ENCODE measurements around the gene CFAP46.
"Not testable (repeated sequence)": the region's sequence is repeated elsewhere in the genome, so short reads cannot be mapped to it uniquely, and the experiment has no call there.

CFAP46 gene

DNA sequence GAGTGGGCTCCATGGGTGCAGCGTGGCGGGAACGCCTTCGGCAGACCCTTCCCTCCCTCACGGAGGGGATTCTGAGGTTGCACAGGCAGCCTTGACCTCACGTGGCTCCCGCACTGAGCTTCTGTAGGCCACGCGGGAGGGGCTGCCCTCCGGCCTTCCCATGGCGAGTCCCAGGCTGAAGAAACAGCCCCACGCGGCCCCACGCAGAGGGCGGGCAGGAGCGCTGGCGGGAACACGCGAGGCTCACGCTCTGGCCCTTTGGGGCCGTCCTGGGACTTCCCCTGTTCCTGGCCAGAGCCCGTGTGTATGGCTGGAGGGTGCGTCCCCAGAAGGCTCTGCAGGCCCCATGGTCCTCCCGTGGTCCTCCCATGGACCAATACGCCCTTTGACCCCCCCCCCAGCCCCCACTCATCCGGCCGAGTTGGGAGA, 134.7 kb downstream of the CFAP46 start:
- DNase-seq (ENCODE audit: low read depth, low spot score): no peak

DNA sequence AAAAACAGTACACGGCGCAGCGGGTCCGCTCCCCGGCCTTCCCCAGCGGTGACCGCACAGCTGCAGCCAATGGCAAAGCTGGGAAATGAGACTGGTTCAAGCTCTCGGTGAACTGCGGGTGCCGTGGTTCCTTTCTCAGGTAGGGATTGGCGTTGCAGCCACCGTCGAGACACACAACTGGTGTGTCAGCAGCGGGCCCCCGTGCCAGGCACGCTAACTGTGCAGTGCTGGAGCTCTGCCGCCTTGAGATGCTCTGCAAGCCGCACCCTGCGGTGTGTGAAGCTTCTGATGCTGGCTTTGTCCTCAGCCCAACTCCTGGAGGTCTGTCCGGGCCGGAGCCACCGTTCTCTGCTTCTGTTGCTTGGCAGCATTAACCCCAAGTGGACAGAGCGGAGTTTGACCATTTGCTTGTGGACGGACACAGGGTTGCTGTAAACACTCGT, 135.8 kb downstream of the CFAP46 start:
- no peak for DNase-seq (ENCODE audit: low read depth, low spot score)

DNA sequence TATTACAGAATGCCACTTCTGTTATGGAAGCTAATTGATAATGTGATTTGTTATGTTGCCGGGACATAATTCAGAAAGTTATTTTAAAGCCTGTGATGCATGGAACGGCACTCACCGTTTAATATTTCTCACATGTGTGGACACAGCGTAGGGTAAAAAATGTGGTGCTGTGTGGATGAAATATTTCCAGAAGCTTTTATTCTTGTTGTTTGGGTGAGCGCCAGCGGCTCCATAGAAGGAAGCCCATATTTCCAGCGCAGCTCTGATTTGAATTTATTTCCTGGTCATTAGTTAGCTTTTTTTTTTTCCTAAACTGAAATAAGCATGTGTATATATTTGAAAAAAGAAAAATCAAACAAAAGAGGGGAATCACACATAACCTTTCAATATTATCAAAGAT, 136.3 kb downstream of the CFAP46 start:
- no peak for DNase-seq (ENCODE audit: low read depth, low spot score)

DNA sequence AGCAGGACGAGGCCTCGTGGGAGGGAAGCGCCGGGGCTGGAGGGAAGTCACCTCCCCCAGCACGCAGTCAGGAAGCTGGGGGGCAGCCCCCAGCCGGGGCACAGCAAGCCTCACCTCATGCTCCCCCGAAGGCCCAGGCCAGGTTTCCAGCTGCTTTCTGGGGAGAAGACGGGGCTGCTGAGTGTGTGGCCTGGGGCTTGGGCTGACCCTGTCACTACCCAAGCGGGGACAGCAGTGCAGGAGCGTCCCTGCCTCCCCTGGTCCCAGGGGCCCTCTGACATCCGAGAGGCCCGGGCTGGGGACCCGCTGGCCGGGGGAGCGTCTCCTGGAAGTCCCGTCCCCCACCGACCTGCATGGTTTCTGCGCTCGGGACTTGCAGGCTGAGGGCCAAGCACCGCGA, 136.8 kb downstream of the CFAP46 start:
- DNase-seq (ENCODE audit: low read depth, low spot score): no peak

DNA sequence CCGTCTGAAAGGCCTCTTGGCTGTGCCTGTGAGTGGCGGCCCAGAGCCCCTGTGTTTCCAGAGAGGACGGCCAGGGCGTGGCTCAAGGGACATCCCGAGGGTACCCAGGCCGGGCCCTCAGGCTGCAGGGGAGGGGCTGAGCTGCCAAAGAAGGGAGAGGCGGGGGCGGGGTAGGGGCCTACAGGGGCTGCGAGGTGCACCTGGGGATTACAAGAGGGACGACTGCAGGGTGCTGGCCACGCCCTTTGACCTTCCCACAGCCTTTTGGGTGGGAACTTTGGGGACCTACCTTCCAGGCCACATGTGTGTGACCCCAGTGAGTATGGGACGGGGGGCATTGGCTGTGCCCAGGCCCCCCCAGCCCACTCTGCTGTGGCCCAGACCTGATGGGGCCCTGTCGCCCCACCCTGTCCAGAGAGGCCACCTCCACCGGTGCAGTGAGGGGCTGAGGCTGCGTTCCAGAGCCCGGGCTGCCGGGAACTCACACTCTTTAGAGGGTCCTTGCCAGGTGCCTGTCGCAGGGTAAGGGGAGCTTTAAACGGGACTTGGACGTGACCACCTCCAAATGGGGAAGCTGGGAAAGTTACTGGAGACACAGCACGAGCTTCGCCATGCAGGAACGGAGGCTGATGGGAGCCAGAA, 137.5 kb downstream of the CFAP46 start:
- DNase-seq (ENCODE audit: low read depth, low spot score): no peak

DNA sequence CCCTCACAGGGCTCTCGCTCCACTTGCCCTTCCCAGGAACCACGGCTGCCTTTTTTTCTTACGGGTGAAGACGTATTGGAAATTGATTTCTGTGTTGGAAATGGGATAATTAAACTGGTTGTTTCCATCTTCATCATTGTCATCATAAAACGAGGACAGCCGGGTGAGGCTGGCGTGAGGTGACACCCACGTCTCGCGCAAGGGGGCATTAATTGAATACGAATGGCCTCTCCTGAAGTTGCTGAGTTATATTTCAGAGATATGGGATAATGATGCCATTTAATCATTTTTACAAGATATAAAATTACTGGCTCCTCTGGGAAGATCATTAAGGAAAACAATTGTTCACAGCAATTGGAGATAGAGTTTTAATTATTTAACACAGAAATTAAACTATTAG, 138.1 kb downstream of the CFAP46 start:
- DNase-seq (ENCODE audit: low read depth, low spot score): no peak

DNA sequence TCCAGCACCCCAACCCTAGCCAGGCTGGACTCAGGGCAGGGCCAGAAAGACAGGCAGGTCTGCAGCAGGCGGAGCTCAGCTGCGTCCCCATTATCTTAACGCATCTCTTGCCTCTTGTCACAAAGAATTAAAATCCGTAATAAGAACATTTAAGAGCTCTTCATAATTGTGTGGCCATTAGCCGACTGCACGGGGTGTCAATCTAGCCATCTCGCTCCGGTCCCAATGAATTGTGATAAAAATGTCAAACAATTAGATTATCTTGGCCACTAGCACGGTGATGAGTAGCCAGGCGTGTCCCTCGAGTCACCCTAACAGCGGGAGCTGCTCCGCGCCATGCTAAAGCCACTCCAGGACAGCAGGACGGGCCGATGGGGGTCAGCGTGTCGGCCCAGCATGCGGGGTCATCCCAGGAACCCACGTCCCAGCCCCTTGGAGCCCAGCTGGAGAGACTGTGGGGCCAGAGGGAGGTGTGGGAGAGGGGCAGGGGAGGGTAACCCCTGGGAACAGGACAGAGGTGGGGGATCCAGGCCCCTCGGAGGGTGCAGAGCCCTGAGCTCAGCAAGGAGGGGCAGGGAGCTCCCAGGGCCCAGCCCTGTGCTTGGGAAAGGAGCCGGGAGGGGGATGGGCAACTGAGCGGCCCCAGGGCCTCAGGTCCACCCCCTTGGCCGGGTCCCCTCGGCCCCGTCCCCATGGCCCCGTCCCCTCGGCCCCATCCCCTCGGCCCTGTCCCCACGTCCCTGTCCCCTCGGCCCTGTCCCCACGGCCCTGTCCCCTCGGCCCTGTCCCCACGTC, 138.8 kb downstream of the CFAP46 start:
- no peak for DNase-seq (ENCODE audit: low read depth, low spot score)

DNA sequence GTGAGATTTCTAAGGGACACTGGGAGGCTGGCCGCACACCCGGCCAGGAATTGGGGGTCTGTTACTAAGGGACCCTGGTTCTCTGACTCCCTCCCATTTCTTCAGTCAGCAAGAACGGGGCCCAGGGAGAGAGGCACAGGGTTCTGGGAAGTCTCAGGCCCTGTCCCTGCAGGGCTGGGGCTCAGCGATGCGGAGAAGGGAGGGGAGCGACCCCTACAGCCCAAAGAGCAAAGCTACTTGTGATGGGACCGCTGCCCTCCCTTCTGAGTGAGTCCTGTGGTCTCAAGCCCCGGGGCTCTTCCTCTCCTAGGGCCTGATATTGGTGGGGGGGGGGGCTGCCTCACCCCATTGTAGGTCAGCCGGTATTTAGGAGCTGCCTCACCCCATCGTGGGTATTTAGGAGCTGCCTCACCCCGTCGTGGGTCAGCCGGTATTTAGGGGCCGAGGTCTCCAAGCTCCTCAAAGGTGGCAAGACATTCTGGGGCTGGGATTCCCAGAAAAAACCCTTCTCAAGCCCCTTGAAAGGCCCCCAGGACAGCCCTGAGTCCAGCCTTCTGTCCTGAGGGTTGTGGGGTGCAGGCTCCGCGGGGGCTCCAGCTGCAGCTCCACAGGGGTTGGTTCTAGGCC, 139.6 kb downstream of the CFAP46 start:
- no peak for DNase-seq (ENCODE audit: low read depth, low spot score)

DNA sequence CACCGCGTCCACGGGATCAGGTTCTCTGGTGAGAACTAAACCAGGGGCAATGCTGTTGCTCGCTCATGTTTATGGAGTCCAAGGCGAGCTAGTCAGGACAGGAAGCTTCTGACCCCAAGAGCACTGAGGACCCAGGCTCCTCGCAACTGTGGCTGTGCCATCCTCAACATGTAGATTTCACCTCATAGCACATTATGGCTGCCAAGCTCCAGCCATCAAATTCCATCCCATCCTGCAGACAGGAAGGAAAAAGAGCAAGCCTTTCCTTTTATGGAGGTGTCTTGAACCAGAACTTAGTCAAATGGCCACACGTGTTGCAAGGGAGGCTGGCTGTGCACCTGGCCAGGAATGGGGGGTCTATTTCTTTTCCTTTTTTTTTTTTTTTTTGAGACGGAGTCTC, 140.3 kb downstream of the CFAP46 start:
- DNase-seq (ENCODE audit: low read depth, low spot score): no peak

DNA sequence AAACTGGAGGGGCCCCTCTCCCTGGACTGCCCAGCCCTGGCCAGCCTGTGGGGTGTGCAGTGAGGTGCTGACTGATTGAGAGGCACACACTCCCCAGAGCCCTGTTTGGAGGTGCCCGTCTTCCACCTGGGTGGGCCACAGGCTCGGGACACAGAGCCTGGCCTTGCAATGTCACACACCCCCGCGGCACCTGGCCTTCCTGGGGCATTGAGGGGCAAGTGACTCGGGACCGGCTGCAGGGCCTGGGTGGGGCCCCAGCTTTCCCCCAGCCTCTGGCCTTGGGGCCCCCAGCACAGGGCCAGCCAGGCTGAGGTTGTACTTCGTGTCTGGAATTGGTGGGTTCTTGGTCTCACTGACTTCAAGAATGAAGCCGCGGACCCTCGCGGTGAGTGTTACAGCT, 142.5 kb downstream of the CFAP46 start:
- DNase-seq (ENCODE audit: low read depth, low spot score): no peak

DNA sequence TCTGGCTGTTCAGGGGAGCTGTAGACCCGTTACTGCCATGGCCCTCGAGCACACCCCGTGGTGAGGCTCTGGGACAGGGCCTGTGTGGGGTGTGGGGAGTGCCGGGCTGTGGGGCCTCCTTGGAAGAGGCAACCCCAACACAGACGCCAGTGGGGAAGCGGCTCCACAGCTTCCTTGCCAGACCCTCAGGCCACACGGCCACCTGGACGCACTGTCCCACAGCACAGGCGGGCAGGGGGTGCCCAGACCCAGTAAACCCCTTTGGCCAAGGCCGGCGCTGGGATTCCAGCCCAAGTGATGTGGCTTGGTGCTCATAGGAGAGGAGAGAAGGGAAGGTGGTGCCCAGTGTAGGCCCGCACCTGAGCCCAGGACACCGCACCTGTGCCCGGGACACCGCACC, 143.5 kb downstream of the CFAP46 start:
- DNase-seq (ENCODE audit: low read depth, low spot score): no peak

DNA sequence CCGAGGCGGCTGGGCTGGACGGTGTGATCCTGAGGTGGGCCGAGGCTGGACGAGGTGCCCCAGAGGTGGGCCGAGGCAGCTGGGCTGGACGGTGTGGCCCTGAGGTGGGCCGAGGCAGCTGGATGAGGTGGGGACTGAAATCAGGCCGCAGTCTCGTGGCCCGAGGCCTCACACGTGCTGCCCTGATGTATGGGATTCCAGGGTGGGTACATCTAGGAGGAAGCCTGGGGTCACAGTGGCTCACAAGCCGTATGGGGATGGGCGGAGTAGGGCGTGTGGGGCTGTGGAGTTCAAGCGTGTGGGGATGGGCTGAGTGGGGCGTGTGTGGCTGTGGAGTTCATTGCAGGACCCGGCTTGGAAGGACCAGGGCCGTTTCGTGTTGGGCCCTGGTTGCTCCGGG, 144.0 kb downstream of the CFAP46 start:
- DNase-seq (ENCODE audit: low read depth, low spot score): no peak

DNA sequence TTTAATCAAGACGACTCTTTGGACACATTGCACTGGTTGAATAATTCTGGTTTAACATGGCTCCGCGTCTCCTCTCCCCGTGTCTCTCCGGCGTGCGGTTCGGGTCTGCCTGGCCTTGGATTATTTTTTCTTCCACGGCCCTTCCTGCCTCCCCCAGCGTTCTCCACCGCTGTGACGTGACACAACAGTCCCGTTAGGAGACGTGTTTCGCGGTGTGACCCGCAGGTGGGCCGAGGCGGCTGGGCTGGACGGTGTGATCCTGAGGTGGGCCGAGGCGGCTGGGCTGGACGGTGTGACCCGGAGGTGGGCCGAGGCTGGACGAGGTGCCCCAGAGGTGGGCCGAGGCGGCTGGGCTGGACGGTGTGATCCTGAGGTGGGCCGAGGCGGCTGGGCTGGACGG, 144.4 kb downstream of the CFAP46 start:
- not testable (repeated sequence) for DNase-seq (ENCODE audit: low read depth, low spot score)

DNA sequence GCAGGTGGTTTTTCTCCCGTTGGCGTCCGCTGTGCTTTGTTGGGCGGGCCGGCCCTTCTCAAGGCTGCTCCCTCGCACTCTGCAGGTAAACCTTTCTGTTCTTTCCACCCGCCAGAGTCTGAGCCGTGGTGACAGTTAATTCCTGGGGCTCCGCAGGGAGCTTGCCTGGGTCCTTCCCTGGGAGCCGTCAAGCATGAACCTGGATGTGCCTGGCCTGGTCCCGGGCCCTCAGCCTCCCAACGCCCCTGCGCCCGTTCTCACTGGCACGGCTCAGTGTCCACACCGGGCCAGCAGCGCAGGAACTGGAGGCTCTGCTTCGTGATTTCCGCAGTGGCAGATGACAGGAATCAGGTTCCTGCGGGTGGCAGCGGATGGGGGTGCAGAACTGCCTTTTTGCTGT, 145.5 kb downstream of the CFAP46 start:
- DNase-seq (ENCODE audit: low read depth, low spot score): no peak

DNA sequence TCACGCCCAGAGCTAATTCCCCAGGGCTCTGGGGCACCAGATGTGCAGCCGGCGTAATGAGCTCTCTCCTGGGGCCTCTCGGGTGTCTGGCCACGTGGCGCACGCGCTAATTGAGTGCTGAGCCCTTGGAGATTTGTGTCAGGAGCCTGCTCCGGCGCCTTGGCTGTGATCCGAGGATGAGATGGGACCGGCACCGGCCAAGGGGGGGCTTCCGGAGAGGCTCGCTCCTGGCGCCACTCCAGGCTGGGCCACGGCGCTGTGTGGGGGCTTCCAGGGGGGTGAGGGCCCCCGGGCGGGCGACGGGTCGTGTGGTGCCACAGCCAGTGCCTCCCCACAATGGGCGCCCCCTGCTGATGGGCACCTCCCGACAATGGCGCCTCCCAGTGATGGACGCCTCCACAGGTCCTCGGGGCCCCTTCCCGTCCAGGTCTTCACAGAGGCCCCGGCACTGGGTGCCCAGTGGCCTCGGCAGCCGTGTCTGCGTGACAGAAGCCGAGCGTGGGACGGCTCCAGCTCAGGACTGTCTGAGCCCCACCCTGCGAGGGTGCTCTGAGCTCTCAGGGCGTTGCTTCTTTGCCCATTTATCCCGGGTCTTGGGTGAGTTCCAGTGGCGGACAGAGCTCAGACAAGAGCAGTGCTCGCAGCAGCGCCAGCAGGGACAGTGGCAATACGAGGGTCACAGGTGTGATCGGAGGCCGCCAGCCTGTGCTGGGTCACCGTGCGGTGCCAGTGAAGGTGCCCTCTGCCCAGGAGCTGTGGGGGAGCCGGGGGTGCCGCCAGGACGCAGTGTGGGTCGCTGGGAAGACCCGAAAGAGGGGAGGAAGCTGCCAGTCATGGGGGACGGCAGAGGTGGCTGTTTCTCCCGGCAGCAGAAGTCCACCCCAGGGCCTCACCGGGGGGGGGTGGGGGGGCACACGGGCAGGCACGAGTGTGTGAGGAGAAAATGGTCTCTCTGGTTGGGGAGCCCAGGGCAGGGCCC, 148.2 kb downstream of the CFAP46 start:
- DNase-seq (ENCODE audit: low read depth, low spot score): no peak

DNA sequence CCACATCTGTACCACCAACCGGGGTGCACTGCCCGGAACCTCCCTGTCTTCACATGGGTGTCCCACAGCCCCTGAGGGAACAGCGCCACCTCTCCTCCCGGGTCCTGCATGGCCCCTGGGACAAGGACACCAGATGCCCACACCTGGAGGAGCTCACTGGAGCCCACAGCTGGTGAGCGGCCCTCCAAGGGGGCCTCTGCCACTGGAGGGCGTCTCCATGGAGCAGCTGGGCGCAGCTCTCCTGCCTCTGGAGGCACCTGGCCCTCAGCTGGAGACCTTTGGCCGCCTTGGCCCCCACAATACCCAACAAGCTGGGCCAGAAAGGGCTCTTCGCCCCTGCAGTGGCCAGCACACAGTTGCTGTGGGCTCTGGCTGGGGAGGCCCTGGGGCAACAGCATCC, 149.2 kb downstream of the CFAP46 start:
- DNase-seq (ENCODE audit: low read depth, low spot score): no peak

DNA sequence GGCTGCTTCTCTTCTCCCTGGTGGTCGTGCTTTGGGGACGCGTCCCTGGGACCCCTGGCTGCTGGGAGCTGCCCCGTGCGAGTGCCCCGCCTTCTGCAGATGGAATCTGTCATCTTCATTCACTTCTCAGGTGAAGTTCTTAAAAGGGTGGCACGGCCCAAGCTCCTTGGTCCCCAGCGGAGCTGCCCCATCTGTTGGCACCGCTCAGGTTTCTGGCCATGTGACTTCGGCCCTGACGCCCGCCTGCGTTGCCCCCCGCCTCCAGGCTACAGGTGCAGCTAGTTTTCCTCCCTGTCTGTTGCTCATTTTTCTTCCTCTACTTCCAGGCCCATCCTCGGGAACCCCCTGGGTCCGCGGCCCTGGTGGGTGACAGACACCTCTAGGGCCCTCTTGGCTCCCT, 149.6 kb downstream of the CFAP46 start:
- DNase-seq (ENCODE audit: low read depth, low spot score): no peak

DNA sequence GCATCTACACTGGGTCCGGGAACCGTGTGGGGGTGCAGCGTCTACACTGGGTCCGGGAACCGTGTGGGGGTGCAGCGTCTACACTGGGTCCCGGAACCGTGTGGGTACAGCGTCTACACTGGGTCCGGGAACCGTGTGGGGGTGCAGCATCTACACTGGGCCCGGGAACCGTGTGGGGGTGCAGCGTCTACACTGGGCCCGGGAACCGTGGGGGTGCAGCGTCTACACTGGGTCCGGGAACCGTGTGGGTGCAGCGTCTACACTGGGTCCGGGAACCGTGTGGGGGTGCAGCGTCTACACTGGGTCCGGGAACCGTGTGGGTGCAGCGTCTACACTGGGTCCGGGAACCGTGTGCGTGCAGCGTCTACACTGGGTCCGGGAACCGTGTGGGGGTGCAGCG, 150.3 kb downstream of the CFAP46 start:
- DNase-seq (ENCODE audit: low read depth, low spot score): not testable (repeated sequence)

DNA sequence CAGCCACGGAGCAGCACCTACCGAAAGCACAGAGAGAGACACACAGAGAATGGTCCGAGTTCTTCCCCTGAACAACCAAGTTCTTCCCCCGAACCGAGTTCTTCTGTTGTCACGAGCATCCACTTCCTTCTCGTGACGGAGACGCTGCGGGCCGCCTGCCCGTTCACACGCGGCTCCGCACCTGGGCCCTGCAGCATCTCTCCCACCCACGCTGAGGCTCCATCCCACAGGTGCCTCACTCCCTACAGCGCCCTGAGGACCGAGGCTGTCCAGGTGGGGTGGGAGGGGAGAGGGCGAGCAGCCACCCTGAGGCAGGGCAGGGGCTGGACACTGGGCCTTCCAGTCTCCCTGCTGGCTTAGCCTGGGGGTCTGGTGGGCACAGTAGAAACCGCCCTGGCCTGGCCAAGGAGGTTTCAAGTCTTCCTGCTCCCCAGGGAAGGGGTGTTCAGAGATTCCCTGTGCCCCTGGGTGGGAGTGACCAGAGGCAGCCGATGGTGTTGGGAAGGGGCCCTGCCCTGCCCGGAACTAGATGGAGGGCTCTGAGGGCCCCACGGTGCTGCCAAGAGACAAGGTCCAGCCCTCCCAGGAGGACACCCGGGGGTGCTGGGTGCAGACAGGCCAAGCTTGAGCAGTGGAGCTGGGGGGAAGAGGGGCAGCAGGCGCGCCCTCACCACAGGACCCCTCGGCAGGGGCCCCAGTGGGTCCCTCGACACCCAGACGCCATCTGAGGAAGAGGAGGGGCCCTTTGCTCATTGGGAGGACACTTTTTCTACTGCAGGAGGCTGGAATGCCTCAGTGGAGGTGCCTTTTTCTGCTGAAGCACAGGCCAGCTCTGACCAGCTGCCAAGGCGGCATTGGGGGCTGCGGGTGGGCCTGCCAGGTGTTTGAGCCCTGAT, 151.2 kb downstream of the CFAP46 start:
- DNase-seq (ENCODE audit: low read depth, low spot score): no peak

DNA sequence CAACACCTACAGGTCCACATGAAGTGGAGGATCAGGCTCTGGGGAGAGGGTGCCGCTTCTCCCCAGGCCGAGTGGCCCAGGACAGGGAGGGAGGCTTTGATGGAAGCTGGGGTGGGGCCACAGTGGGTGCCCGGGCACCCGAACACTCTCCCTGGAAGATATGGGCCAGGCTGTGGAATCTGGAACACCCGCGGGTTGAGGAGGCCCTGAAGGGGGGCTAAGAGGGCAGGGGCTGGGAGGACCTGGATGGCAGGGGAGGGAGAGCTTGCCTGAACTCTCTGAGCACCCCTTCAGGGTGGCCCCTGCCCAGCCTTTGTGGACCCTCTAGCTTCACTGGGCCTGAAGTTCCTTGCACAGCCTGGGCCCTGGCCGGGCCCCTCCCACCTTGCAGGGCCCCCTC, 151.9 kb downstream of the CFAP46 start:
- DNase-seq (ENCODE audit: low read depth, low spot score): no peak

Measured in iPS DF 19.7 (cell line).